NOMO-1 treated with DMSO at 0.1 percent for 48 hours (cell line): ENCODE measurements around the gene KLHL41.
A peak's percentile ranks its signal among the peaks of the same experiment; 100 is the strongest.
"Not testable (repeated sequence)": the region's sequence is repeated elsewhere in the genome, so short reads cannot be mapped to it uniquely, and the experiment has no call there.

Source experiments
- DNase-seq: peaks from one replicate; lab custom pipeline; 2025; ENCODE audit not compliant: unreplicated experiment; lab: John Stamatoyannopoulos, UW

The KLHL41 gene

DNA sequence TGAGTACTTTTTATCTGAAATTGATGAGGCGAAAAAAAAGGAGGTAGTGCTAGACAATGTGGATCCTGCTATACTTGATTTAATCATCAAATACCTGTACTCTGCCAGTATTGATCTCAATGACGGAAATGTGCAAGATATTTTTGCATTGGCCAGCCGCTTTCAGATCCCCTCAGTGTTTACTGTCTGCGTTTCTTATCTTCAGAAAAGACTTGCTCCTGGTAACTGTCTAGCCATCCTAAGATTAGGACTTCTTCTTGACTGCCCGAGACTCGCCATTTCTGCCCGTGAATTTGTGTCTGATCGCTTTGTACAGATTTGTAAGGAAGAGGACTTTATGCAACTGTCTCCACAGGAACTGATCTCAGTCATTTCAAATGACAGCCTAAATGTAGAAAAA, 453 bp downstream of the KLHL41 start:
- peak; percentile 44 for DNase-seq

DNA sequence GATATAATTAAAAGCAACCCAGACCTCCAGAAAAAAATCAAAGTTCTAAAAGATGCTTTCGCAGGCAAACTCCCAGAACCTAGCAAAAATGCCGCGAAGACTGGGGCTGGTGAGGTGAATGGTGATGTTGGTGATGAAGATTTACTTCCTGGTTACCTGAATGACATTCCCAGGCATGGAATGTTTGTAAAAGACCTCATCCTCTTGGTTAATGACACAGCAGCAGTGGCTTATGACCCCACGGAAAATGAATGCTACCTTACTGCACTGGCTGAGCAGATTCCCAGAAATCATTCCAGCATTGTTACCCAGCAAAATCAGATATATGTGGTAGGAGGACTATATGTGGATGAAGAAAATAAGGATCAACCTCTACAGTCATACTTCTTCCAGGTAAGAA, 994 bp downstream of the KLHL41 start:
- no peak for DNase-seq

DNA sequence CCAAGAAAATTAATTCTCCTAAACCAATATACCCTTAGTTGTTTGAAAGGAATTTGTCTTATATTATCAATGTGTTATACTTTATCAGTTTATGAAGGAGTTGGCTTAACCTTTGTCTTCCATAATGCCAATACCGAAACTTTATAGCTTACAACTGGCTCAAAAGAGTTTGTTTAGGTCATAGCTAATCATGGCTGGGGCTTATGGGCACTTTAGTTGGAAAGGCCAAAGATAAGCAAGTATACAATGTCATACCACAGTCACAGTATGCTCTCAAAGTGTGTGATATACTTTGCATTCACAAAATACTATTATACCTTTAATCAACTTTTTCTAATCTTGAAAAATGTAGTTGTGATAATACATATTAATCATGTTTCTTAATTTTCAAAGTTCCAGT, 2.3 kb downstream of the KLHL41 start:
- DNase-seq: no peak

DNA sequence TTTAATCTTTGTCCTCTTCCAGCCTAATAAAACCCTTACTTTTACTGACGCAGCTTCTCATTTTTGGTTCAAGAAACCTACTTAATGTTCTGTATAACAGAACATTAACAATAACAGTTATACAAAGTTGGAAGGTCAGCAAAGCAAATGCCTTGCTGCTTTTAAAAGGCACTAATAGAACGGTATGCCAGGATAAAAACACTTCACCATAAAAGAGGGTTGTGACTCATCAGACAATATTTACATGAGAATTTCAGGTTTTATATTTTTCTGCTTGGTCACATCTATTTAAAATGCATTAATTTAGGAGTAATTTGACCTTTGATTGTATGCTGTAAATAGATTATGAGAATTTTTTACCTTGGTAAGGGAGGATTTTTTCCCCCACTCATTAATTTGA, 3.0 kb downstream of the KLHL41 start:
- DNase-seq: no peak

DNA sequence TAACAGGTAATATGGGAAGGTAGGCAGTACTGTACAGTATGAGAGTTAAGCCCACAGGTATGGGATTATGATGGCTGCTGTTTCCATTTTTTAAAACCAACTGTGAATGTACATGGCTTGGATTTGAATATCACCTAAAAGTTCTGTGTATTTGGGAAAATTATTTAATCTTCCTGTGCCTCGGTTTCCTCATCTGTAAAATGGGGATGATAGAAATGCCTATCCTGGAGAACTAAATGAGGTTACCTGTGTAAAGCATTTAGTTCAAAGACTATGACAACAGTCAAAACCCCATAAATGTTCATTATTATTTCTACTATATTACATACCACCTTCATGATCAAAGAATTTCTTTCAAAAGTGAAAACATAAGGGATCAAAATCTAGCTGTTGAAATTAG, 3.6 kb downstream of the KLHL41 start:
- DNase-seq: no peak

DNA sequence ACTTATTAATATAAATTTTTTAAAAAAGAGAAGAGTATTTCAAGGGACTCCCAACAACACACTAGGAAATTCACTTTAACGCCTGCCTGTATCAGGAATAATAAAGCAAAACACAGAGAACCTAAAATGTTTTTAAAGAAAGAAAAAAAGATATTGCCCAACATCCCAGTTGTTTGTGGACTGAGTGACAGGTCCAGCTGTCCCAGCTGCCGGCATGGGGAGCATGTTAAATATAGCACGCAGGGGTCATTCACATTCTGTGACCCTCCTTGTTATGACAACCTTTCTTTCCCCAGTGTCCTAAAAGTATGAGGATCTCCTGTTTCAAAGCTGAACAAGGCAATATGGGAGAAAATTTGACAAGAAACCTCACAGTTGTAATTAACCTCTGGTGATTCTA, 4.4 kb downstream of the KLHL41 start:
- no peak for DNase-seq

DNA sequence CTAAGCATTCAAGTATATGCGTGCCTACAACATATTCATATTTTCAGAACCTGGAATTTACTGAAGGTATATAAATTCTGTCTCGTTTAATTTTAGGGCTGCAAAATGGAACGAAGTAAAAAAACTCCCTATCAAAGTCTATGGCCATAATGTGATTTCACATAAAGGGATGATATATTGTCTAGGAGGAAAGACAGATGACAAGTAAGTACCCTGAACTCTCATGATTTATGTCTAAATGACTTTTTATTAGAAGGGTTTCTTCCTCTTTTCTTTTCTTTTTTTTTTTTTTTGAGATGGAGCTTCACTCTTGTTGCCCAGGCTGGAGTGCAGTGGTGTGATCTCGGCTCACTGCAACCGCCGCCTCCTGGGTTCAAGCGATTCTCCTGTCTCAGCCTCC, 5.3 kb downstream of the KLHL41 start:
- DNase-seq: peak; percentile 33

DNA sequence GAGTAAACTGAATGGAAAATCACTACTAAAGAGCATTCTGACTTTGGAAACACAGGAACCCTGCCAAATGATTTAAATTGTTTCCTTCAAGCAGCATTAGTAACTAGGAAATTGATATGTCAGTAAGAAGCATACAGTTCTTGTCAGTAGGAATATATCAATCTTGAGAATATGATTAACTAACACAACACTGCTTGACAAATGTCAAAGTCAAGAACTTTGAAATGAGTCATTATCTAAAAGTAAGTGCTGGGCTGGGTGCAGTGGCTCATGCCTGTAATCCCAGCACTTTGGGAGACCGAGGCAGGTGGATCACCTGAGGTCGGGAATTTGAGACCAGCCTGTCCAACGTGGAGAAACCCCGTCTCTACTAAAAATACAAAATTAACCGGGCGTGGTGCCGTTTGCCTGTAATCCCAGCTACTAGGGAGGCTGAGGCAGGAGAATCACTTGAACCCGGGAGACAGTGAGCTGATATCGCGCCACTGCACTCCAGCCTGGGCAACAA, 7.0 kb downstream of the KLHL41 start:
- not testable (repeated sequence) for DNase-seq

DNA sequence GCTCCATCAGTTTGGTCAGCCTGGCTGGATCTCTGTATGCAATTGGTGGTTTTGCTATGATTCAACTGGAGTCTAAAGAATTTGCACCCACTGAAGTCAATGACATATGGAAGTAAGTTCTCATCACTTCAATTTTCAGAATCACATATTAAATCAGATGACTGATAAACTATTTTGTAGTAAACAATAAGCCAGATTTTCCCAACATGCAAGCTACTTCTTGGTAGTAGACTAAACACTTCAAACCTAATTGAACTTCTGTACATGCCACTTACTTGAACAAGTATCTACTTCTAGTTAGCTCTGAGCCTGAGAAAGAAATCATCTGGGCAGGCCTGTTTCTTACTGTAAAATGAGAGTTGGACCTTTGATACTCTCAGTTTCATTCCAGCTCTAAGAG, 11.4 kb downstream of the KLHL41 start:
- no peak for DNase-seq

DNA sequence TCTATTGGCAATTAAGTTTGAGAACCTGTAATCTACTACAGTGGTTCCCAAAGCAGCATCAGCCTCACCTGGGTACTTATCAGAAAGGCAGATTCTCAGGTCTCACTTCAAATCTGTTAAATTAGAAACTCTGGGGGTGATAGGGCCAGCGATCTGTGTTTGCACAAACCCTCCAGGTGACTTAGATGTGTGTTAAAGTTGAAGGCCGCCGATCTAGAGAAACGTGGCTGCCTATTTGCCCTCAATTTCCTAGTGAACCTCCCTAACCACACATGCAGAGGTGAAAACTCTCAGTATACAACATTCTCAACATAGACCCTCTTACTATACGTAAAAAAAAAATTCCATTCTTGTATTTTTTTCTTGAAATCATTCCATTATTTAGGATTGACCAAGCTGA, 14.2 kb downstream of the KLHL41 start:
- no peak for DNase-seq

DNA sequence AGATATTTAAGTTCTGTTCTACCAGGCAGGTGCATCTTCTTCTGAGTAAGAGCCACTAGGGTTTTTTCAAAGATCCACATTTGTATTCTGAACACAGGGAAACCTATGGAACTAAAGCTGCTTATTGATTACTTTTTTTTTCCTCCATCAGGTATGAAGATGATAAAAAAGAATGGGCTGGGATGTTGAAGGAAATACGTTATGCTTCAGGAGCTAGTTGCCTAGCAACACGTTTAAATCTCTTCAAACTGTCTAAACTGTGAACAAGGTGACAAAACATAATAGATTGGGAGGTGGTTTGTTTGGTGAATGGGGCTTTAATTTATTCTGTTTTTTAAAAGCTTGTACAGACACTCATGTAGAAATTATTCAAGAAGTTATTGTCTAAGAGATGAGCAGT, 15.9 kb downstream of the KLHL41 start:
- DNase-seq: no peak

DNA sequence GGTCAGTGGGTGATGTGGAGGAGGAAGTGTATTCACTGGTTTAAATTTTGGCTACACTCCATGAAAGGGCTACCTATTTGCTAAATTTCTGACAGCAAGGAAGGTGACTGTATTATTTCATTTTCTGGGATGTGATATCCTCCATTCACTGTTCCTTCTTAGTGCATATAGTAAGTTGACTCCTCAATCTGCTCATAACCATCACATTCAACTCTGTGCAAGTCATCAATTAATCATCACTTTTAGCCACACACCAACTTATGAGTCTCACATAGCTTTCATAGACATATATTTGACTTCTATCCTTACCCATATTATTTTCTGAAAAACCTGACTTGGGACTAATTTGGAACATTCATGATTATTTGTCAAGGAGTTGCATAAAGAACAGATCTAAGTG, 16.9 kb downstream of the KLHL41 start:
- DNase-seq: no peak

DNA sequence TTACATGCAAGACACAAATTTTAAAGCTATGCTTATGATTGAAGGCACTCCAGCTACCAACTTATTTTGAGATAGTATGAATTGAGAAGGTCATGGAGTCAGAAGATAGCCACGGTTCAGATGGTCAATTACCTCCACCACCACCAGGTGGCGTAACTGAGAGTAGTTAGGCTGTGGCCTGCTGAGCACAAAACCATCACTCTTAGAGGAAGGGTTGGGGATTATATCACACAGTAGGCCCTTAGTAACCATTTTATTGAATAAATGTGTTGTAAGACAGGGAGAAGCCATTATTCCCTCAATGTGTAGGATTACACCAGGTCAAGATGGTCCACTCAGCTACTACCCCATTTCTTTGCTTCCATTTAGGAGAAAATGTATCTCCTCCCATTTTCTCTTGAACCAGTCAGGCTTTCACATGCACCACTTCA, 18.8 kb downstream of the KLHL41 start:
- DNase-seq: peak; percentile 51

DNA sequence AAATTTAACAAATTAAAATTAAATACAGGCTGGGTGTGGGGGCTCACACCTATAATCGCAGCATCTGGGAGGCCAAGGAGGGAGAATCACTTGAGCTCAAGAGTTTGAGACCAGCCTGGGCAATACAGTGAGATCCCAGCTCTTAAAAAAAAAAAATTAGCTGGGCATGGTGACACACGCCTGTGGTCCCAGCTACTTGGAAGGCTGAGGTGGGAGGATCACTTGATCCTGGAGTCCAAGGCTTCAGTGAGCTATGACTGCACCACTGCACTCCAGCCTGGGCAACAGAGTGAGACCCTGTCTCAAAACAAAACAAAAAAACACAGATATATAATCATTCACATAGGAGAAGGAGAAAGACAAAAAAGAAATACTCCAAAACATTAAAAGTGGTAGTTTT, 30.0 kb downstream of the KLHL41 start:
- DNase-seq: not testable (repeated sequence)

DNA sequence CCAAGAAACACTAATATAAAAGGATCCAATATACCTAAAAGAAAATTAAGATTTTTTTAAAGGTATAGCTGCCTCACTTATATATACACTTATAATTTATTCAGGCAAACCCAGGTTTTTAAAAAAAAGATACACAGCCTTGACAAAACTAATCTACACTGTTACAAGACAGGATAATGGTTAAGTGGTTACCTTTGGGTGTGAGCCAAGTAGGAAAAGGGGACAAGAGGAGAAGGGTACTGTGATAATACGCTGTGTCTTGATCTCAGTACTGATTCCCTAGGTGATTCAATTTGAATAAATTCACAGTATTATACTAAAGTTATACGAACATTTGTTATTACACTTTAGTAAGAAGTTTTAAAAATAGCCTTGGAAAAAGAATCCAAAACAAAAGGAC, 30.6 kb downstream of the KLHL41 start:
- DNase-seq: no peak

DNA sequence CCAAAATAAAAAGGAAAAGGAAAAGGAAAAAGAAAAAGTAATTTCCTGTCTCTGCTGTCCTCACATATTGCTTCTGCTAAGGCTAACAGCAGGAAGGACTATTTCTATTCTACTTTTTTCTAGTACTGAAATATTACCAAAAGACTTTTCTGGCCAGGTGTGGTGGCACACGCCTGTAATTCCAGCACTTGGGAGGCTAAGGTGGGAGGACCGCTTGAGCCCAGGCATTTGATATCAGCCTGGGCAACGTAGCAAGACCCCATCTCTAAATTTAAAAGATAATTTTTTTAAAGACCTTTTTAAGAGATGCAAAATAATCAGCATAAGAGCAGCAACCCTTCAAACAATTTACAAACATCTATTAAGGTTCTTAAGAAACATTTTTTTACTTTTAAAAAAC, 32.9 kb downstream of the KLHL41 start:
- no peak for DNase-seq

DNA sequence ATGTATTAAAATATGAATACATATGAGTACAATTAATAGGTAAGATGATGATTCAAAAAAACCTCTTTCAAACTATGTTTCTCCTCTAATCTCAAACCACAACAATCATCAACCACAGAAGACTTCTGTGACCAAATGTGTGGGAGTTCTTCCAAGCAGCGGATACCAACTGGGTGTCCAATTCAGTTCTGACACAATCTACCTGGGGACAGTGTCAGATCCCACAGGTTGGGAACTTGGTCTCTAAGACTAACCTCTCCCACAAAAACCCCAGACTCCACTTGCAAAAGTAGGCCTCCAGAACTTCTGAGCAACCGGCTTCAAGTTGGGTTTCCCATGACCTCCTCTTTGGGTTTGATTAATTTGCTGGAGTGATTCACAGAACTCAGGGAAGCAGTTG, 37.3 kb downstream of the KLHL41 start:
- no peak for DNase-seq

DNA sequence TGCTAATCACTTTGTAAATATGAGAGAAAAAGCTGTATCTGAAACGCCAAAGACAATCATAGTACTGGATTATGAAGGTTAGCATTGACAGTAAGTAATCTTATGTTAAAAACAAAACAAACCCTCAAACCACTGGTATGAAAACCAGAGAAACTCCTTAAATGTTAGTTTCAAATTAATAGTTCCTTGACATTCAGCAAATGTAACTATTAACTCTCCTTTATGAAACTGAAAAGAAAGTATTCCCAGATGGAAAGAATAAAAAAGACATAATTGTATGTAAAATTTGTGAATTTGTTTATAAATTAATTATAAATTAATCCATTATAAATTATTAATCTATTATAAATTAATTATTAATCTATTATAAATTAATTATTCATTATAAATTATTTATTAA, 51.9 kb downstream of the KLHL41 start:
- DNase-seq: no peak

DNA sequence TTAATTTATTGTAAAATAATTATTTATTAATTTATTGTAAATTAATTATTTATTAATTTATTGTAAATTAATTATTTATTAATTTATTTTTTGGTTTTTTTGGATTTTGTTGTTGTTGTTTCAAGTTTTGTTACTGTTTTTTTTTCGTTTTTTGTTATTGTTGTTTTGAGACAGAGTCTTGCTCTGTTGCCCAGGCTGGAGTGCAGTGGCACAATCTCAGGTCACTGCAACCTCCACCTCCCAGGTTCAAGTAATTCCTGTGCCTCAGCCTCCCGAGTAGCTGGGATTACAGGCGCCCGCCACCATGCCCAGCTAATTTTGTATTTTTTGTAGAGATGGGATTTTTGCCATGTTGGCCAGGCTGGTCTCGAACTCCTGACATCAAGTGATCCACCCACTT, 52.6 kb downstream of the KLHL41 start:
- not testable (repeated sequence) for DNase-seq

DNA sequence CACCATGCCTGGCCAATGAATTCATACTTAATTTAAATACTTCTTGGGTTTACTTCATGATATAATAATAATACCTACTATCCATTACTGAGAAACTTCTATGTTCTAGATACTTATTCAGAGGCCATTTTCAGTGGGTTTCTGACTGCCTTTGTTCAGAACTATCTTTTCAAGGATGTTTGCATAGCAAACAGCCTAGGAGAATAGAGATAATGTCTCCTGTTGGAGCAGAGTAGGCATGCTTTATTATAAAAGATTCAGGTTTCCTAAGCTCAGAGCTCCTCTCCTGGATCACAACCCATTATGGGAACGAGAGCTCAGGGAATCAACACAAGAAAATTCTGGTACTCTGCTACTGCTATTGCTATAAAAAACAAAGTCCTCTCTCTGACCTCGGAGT, 53.0 kb downstream of the KLHL41 start:
- no peak for DNase-seq

DNA sequence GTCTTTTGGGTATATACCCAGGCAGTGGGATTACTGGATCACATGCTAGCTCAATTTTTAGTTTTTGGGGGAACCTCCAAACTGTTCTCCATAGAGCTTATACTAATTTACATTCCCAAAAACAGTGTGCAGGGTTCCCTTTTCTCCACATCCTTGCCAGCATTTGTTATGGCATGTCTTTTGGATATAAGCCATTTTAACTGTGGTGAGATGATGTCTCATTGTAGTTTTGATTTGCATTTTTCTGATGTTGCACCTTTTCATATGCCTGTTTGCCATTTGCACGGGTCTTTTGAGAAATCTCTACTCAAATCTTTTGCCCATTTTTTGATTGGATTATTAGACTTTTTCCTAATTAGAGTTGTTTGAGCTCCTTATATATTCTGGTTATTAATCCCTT, 56.2 kb downstream of the KLHL41 start:
- no peak for DNase-seq

DNA sequence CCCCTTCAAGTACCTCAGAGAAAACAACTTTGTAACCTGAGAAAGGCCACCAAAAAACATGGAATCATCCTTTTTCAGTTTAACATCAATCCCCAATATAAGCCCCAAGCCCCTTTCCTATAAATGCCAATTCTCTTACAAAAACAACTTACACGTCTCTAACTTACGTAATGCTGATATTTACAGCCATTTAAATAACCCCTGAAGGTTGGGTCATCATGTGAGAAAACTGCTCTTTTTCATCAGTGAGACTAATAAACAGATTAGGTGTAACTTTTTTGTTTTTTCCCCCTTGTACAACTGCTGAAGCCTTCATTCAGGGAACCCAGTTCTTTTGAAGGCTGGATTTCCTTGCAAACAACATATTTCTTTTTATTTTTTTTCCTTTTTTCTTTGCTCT, 60.4 kb downstream of the KLHL41 start:
- no peak for DNase-seq

DNA sequence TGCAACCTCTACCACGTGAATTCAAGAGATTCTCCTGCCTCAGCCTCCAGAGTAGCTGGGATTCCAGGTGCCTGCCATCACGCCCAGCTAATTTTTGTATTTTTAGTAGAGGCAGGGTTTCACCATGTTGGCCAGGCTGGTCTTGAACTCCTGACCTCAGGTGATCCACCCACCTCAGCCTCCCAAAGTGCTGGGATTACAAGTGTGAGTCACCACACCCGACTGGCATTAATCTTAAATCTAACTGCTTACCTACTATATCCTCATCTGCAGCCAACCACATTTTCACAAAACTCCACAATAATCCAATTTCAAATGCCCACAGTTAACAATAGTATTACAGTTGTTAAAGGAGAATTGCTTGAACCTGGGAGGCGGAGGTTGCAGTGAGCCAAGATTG, 61.2 kb downstream of the KLHL41 start:
- DNase-seq: not testable (repeated sequence)

DNA sequence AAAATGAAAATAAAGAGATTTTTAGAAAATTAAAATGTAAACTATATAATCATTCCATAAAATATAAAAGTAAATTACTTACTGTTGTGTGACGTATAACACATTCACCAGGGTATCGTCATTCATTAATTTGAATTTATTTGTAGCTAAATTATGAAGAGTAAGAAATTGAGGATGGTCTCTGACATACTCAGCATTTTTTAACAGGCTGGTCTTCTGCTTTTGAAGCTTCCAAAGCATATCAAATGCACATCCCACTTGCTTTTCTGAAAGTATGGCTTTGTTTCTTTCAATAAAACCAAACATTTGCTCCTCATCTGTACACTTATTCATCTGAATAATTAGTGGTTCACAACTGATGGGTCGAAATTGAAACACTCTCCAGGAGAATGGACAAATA, 62.1 kb downstream of the KLHL41 start:
- DNase-seq: no peak
